GM19372 (cell line): ENCODE data around the gene OLFML2A.

ENCODE experiments used
- ATAC-seq: cut with Tn5 transposase; IDR thresholded peaks from one replicate; pipeline ENCODE4 v1.9.1; 2021; ENCODE audit warnings: mild to moderate bottlenecking, low read depth, moderate library complexity; ENCODE audit not compliant: unreplicated experiment

Gene OLFML2A

DNA sequence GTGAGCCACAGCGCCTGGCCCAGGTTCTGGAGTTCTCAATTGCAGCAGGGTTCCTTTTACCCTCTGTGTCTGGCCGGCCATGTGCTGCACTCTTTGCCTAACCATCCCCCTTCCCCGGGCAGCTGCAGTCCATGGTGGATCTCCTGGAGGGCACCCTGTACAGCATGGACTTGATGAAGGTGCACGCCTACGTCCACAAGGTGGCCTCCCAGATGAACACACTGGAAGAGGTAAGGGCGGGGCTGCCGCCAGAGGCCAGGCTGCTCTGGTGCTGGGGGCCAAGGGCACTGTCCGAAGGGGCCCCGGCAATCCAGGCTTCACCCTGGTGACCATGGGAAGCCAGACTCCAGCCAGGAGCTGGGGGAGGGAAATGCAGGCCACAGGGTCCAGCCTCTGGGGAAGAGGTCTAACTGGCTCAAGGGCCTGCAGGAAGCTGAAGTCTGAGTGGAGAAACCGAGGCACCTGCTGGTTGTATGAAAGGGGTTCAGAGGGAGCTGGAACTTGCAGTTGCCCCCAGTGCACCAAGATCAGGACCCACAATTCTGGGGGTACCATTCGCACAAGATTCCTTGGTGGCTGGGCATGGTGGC is 18.1 kb downstream of the OLFML2A start:
- ATAC-seq, result no peak

DNA sequence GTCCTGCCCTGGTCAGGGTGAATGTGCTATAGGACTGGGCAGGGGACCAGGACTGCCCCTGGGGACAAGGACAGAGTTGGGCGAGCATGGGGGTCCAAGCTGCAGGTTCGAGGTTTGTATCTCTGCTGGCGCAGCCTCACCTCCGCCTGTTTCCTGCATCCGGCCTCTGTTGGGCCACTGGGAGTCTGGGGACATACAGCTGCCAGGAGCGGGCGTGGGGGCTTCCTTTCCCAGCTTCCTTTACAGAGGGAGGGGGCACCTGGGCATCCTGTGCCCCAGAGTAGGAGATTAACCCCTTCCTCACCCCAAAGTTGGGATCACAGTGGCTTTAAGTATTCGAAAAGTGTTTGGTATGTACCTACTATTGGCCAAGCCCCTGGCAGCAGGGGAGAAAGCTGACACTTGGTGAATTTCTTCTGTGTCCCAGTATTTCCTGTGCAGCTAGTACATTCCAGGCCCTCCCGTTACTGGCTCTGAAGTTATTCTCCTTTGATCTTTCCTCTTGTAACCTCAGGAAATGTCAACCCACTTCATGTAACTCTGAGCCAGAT is 19.0 kb downstream of the OLFML2A start:
- no peak for ATAC-seq

DNA sequence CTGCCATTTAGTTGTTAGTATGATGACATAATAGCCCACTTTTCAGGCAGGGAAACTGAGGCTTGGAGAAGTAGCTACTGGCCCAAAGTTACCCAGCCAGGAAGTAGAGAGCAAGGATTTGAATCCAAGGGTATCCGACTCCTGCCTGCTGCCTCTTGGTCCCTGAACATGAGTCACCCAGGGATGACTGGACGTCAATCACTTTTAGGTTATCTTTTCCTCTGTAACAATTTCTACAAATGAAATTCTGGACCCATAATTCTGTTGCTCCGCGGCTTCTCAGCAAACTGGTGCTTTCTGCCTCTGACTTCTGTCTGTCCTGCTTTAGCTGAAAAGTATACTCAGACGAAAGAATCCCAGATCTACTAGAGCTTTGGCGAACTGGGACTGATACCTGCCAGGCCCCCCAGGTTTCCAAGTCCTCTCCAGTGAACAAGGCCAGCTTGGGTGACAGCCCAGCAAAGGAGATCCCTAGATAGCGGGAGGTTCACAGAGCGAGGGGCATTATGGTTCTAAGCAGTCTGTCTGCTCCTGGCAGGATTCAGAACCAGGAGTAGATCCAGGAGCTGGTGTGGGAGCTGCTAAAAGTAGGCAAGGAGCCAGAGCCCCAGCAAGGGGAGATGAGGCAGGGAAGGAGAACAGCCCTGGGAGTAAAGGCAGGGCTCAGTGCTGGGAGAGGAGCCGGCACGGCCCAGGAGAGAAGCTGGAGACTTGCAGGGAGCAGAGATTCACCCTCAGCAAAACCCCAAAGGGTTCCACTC is 20.6 kb downstream of the OLFML2A start:
- no peak for ATAC-seq

DNA sequence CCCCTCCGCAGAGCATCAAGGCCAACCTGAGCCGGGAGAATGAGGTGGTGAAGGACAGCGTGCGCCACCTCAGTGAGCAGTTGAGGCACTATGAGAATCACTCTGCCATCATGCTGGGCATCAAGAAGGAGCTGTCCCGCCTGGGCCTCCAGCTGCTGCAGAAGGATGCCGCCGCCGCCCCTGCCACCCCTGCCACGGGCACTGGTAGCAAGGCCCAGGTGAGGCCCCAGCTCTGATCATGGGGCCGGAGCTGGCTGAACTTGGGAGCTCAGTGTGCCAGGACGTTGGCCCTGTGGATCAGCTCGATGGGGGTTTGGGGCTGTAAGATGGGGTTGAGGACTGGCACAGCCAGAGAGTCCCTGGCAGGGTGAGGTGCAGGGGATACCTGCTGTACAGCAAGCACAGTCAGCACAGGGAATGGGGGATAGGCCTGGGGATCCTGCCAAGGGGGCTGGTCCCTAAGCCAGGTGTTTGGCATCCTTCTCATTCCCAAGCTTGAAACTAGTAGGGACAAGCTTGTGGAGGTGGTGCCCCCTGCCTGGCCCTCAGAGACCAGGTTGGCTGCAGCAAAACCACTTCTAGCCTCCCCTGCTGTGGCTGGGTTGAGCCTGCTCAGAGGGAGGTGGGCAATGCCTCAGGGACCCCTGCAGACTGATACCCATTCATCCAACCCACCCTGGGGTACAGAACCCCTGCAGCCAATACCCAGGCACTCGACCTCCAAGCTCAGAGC is 22.5 kb downstream of the OLFML2A start:
- ATAC-seq, result no peak

DNA sequence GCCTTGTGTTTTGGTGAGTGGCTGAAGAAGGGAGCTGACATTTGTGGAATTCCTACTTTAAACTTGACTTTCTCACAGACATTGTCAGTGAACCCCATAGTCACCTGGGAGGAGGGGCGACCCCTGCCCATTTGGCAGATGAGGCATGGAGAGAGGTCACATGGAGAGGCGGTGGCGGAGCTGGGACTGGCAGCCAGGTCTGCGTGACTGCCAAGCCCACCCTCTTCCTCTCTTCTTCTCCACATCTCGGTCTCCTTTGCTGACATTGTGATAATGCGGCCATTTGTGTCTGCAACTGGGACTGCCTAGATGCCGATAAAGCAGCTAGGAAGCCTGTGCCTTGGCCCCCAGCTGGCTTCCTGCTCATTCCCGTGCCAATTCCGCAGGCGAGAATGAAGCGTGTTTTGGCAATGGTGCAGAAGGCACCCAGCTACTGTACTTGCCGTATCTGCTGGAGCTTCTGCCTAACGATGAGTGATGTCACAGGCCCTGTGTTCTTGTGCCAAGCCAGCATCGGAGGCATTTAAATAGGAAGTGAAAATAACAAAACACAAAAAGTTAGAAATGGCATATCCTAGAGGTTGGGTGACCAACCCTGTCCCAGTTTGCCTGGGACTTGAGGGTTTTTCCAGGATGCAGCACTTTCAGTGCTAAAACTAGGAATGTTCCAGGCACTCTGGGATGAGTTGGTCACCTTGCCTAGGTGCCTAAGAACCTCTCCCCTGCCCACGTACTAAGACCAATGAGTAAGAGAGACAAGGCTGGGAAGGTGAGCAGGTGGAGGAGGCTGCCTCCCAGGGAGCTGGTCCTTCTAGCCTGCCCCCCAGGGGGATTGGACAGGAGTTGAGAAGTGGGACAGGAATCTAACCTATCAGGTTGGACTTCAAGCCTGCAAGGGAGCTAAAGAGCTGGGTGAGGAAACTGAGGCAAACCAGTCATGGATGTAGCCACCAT is 23.6 kb downstream of the OLFML2A start:
- ATAC-seq, result no peak

DNA sequence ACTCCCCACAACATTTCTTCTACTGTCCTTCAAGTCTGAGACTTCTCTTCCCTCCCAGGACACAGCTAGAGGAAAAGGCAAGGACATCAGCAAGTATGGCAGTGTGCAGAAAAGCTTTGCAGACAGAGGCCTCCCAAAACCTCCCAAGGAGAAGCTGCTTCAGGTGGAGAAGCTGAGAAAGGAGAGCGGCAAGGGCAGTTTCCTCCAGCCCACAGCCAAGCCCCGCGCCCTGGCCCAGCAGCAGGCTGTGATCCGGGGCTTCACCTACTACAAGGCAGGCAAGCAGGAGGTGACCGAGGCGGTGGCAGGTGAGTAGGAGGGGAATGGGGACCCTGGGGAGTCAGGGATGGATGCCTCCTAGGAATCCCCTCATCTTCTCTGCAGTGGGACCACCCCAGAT is 24.4 kb downstream of the OLFML2A start:
- no peak for ATAC-seq

DNA sequence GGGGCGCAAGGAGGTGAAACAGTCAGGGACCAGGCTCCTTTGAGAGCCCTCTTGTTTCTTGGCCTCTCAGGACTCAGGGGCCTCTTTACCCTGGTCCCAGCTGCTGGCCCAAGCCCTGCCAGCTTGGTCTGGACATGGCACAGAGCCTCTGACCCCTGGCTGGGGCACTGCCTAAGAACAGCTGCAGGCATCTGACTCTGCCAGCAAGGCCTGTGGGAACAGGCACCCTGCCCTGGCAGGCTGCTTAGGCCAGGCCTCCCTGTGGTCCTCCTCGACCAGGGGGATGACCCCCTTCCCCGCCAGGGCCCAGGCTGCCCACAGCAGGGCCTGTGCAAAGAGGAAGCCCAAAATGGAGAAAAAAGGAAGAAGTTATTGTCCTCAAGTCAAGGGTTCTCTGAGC is 25.5 kb downstream of the OLFML2A start:
- no peak for ATAC-seq

DNA sequence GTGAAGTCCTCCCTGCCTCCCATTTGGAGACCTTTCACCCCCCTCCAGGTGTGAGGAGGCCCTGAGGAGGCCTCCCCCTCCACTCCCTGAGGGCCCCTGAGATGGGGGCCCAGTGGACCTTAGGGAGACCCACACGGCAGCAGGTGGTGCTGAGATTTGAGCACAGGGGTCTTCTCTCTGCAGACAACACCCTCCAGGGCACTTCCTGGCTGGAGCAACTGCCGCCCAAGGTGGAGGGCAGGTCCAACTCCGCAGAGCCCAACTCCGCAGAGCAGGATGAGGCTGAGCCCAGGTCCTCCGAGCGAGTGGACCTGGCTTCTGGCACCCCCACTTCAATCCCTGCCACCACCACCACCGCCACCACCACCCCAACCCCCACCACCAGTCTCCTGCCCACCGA is 27.0 kb downstream of the OLFML2A start:
- no peak for ATAC-seq

DNA sequence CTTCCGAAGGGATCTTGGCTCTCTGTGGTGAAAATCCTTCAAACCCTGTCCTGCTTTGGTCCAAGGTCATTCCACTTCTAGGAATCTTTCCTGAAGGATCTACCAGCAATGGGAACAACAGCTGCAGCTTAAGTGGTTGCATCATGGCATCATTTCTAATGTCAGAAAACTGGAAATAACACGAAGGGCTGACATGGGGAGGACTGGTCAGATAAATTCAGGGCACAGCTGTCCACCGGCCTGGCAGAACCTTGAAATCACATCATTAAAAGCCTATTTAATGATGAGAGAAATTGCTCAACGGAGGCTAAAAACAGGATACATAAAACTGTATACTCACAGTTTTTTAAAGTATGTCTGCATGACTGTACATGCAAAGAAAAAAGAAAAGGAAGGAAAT is 28.3 kb downstream of the OLFML2A start:
- no peak for ATAC-seq

DNA sequence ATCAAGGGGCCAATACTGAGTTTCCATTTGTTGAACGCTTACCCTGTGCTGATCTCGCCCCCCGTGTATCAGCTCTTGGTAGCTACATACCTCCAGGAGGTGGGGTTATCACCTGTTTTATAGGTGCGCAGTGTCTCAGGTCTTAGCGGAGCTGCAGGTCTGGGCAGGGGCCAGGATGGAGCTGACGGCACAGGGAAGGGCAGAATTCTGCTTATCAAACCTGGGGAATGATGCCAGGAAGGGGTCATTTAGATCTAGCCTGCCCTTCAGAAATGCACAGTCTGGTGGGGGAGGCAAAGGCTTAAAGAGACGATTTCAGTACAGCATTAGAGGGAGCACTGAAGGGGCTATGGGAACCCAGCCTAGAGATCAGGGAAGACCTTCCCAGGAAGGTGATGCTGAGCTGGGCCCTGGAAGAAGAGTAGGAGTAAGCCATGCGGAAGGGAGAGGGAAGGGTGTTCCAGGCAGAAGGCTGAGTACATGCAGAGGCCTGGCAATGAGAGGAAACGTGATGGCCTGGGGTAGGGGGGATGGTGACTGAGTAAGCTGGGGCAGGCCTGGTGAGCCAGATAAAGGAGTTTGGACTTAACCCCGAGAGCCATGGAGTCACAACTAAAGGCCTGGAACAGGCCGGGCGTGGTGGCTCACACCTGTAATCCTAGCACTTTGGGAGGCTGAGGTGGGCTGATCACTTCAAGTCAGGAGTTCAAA is 31.5 kb downstream of the OLFML2A start:
- no peak for ATAC-seq

DNA sequence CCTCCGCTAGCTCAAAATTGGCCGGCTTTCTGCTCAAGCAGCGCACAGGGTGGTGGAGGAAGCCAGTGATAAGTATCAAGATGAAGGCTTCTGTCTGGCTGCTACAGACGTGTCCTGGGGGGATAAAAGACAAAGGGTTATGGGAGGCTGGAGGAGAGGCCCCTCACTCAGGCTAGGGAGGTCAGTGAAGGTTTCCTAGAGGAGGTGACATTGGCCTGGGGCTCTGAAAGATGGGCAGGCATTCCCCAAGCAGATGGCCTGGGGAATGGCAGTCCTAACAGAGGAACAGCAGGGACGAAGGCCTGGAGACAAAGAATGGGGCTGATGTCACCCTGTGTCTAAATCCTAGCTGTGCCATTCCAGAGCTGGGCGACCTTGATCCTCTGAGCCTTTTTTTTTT is 32.3 kb downstream of the OLFML2A start:
- no peak for ATAC-seq

DNA sequence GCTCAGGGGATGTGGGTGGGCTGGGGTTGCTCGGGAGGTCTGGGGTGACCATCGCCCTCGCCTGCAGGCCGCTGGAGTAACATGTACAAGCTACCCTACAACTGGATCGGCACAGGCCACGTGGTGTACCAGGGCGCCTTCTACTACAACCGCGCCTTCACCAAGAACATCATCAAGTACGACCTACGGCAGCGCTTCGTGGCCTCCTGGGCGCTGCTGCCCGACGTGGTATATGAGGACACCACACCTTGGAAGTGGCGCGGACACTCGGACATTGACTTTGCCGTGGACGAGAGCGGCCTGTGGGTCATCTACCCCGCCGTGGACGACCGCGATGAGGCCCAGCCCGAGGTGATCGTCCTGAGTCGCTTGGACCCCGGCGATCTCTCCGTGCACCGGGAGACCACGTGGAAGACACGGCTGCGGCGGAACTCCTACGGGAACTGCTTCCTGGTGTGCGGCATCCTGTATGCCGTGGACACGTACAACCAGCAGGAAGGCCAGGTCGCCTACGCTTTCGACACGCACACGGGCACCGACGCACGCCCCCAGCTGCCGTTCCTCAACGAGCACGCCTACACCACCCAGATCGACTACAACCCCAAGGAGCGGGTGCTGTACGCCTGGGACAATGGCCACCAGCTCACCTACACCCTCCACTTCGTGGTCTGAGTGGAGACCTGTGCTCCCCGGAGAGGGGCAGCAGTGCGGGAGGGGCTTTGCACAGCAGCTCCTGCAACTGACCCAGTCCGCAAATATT is 33.0 kb downstream of the OLFML2A start:
- ATAC-seq, result no peak

DNA sequence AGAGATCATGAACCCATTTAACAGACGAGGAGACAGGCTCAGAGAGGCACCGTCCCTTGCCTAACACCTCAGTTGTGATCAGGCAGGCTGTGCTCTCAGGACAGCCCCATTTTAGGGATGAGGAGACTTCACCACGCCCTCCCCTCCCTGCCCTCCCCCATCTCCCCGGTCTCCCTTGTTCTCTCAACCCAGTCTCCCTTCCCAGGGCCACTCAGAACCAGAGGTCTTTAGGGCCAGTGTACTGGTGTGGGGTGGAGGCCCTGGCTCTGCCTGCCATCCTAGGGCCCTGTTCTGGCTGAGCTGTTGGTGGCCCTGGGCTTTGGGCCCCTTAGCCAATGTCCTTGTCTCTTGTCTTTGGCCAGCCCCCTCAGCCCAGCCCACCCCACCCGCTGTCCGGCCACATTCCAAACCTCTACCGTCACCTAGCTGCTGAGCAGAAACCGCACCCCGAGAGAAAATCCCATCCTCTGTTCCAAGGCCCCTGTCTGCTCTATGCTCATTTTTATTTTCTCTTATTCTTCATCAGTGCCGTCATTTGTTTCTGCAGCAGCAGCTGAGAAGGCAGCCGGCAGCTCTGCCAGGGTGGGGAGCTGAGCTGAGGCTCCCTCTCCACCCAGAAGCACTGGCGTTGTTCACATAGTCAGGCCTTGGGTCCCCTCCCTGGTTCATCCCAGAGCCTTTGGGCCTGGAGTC is 33.9 kb downstream of the OLFML2A start:
- ATAC-seq, result no peak

DNA sequence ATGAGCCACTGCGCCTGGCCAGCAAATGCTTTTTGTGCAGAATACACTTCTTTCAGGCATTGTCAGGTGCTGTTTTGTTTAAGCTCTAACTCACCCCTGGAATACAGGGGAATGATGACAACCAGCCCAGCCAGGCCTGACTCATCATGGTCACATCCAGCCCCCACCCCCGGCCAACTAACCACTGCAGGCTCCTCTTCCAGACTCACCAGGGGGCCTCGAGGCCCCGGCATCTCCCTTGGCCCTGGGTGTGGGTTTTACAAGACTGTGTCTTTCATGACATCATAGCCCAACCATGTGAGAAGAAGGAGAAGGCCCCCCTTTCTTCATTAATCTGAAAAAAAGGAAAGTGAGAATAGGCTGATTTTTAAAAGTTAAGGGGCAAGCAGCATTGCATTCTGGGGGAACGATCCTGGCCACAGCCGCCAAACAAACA is 35.5 kb downstream of the OLFML2A start:
- no peak for ATAC-seq

DNA sequence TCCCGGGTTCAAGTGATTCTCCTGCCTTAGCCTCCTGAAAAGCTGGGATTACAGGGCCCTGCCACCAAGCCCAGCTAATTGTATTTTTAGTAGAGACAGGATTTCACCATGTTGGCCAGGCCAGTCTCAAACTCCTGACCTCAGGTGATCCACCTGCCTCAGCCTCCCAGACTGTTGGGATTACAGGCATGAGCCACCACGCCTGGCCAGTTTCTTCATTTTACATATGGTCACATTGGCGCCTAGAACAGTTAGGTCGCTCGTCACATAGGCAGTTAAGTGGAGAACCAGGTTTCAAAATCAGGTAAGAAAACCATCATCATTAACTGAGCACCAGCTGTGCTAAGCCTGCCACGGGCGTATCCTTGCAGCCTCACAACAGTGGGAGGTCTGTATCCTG is 36.1 kb downstream of the OLFML2A start:
- no peak for ATAC-seq

DNA sequence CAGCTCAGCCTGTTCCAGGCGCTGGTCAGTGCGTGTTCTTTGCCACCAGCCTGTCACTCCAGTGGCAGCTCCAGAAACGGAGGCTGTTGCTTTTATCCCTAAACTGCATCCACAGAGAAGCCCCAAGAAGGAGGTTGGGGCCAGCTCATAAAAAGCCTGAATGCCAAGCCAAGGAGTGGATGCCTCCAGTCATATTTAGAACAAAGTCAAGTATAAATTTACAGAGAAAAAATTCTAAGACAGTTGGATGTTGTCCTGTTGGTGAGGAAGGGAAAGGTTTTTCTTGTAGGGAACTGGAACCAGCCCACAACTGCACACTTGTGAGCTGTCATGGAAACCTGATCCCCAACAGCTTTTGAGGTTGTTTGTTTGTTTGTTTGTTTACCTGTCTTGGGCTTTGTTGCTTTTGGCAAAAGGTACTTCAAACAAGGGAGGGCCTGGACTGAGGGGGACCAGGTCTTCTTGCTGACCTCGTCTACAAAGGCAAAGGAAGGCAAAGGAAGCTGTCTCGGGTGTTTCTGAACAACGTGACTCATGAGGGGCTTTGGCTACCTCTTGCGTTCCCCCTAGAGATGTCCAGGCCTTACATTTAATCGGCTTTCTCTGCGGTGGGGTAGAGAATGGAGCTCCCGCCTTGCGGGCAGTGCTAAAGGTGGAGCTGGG is 36.7 kb downstream of the OLFML2A start:
- no peak for ATAC-seq

DNA sequence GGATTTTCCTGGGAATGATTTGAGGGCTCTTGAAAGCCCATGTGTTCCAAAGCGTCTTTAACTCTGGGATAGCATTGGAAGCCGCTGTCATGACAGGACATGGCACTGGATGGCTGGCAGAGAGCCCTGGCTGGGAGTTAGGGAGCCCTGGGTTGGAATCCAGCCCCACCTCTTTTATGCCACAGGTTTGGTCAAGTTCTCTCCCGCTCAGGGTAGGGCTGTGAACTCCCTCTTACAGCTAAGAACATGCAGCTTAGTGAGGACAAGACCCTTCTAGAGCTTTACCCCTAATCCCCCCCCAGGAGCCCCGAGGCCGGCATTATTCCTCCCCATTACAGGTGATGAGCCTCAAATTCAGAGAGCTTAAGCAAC is 37.2 kb downstream of the OLFML2A start:
- no peak for ATAC-seq

DNA sequence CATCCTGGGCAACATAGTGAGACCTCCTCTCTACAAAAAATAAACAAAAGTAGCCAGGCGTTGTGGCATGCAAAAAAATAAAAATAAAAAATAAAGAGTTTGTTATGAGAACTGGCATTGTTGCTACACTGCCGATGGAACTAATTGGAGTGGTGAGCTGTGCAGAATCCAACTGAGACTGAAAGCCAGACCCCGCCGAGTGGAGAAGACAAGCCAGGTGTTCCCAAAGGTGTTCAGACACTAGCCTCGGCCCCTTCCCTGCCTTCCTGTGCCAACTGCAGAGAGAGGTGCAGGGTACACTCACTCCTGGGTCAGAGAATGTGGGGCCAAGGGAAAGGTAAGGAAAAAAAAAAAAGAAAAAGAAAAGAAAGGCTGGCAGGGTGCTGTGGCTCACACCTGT is 38.7 kb downstream of the OLFML2A start:
- no peak for ATAC-seq
